ENCODE measurements around the gene HDAC9. TPM values are rescaled to one million over a fixed set of nuclear protein-coding genes. Genes with fewer than 3 reads are reported as not detected.

The HDAC9 gene
- total RNA-seq, 2 experiments from 2014 or later: not detected

GRCh38 chr7:18995270-18995671 lies 499.7 kb downstream of the HDAC9 start:
- no peak for DNase-seq
- Mint-ChIP-seq H3K9me3 (no peaks in the 10 kb centered on the region), H3K36me3 (ENCODE audit: low read depth) (no peaks in the 10 kb centered on the region), H3K27ac (no peak overlapping the region), H3K4me3 (no peak overlapping the region), H3K4me1 (ENCODE audit: low read depth) (no peaks in the 10 kb centered on the region), H3K27me3 (ENCODE audit: low read depth) (no peaks in the 10 kb centered on the region)
- CTCF ChIA-PET: no interaction called here
- intact Hi-C loops (cut with micrococcal nuclease): no loop called here

- H3K4me3 Mint-ChIP-seq: no peak overlapping the region
- CTCF ChIA-PET: no interaction called here
These were observed 500.4 kb downstream of the HDAC9 start for GRCh38 chr7:18995811-18996426.

GRCh38 chr7:18996583-18996982 lies 501.0 kb downstream of the HDAC9 start:
- Mint-ChIP-seq H3K27me3 (ENCODE audit: low read depth) (no peaks in the 10 kb centered on the region), H3K4me3 (no peak overlapping the region), H3K36me3 (ENCODE audit: low read depth) (no peaks in the 10 kb centered on the region), H3K4me1 (ENCODE audit: low read depth) (no peaks in the 10 kb centered on the region), H3K9me3 (no peaks in the 10 kb centered on the region), H3K27ac (no peak overlapping the region)
- DNase-seq: no peak
- CTCF ChIA-PET: no interaction called here
- intact Hi-C loops (cut with micrococcal nuclease): no loop called here

More at GRCh38 chr7:18995811-18996426, 500.4 kb downstream of the HDAC9 start:
- no peaks in the 10 kb centered on the region for H3K36me3 Mint-ChIP-seq (ENCODE audit: low read depth)
- no peaks in the 10 kb centered on the region for H3K9me3 Mint-ChIP-seq
- DNase-seq: no peak
- intact Hi-C loops (cut with micrococcal nuclease): no loop called here
- H3K4me1 Mint-ChIP-seq (ENCODE audit: low read depth): no peaks in the 10 kb centered on the region
- no peak overlapping the region for H3K27ac Mint-ChIP-seq
- H3K27me3 Mint-ChIP-seq (ENCODE audit: low read depth): no peaks in the 10 kb centered on the region

- Mint-ChIP-seq H3K4me3 (no peak overlapping the region), H3K27ac (no peak overlapping the region), H3K36me3 (ENCODE audit: low read depth) (no peaks in the 10 kb centered on the region), H3K9me3 (no peaks in the 10 kb centered on the region), H3K4me1 (ENCODE audit: low read depth) (no peaks in the 10 kb centered on the region), H3K27me3 (ENCODE audit: low read depth) (no peaks in the 10 kb centered on the region)
- intact Hi-C loops (cut with micrococcal nuclease): no loop called here
- CTCF ChIA-PET: no interaction called here
- DNase-seq: no peak
These were observed 502.1 kb downstream of the HDAC9 start for GRCh38 chr7:18997477-18998150.

- no peak for DNase-seq
- CTCF ChIA-PET: no interaction called here
- Mint-ChIP-seq H3K4me1 (ENCODE audit: low read depth) (no peaks in the 10 kb centered on the region), H3K27me3 (ENCODE audit: low read depth) (no peaks in the 10 kb centered on the region), H3K36me3 (ENCODE audit: low read depth) (no peaks in the 10 kb centered on the region), H3K9me3 (no peaks in the 10 kb centered on the region), H3K27ac (no peak overlapping the region), H3K4me3 (no peak overlapping the region)
- intact Hi-C loops (cut with micrococcal nuclease): no loop called here
These were observed 504.9 kb downstream of the HDAC9 start for GRCh38 chr7:19000410-19000809.

GRCh38 chr7:19001854-19002253 lies 506.3 kb downstream of the HDAC9 start:
- Mint-ChIP-seq H3K4me3 (no peak overlapping the region), H3K4me1 (ENCODE audit: low read depth) (no peaks in the 10 kb centered on the region), H3K27me3 (ENCODE audit: low read depth) (no peaks in the 10 kb centered on the region), H3K27ac (no peak overlapping the region), H3K36me3 (ENCODE audit: low read depth) (no peaks in the 10 kb centered on the region), H3K9me3 (no peaks in the 10 kb centered on the region)
- no peak for DNase-seq
- intact Hi-C loops (cut with micrococcal nuclease): no loop called here
- CTCF ChIA-PET: no interaction called here

GRCh38 chr7:19009241-19009935 lies 513.8 kb downstream of the HDAC9 start:
- H3K27me3 Mint-ChIP-seq (ENCODE audit: low read depth): no peaks in the 10 kb centered on the region
- H3K4me3 Mint-ChIP-seq: no peak overlapping the region
- no peaks in the 10 kb centered on the region for H3K36me3 Mint-ChIP-seq (ENCODE audit: low read depth)
- H3K9me3 Mint-ChIP-seq: peaks cover 4% of the 10 kb centered on the region
- CTCF ChIA-PET: no interaction called here
- H3K4me1 Mint-ChIP-seq (ENCODE audit: low read depth): no peaks in the 10 kb centered on the region
- H3K27ac Mint-ChIP-seq: no peak overlapping the region
- DNase-seq: no peak
- intact Hi-C loops (cut with micrococcal nuclease): no loop called here

GRCh38 chr7:19009936-19010280 lies 514.4 kb downstream of the HDAC9 start:
- no peaks in the 10 kb centered on the region for H3K4me1 Mint-ChIP-seq (ENCODE audit: low read depth)
- intact Hi-C loops (cut with micrococcal nuclease): no loop called here
- H3K4me3 Mint-ChIP-seq: no peak overlapping the region
- CTCF ChIA-PET: no interaction called here
- no peaks in the 10 kb centered on the region for H3K36me3 Mint-ChIP-seq (ENCODE audit: low read depth)
- H3K9me3 Mint-ChIP-seq: peaks cover 4% of the 10 kb centered on the region
- H3K27me3 Mint-ChIP-seq (ENCODE audit: low read depth): no peaks in the 10 kb centered on the region
- no peak for DNase-seq
- no peak overlapping the region for H3K27ac Mint-ChIP-seq

- DNase-seq: no peak
- Mint-ChIP-seq H3K9me3 (peaks cover 9% of the 10 kb centered on the region), H3K27me3 (ENCODE audit: low read depth) (no peaks in the 10 kb centered on the region), H3K36me3 (ENCODE audit: low read depth) (no peaks in the 10 kb centered on the region), H3K27ac (no peak overlapping the region), H3K4me1 (ENCODE audit: low read depth) (no peaks in the 10 kb centered on the region), H3K4me3 (no peak overlapping the region)
- CTCF ChIA-PET: no interaction called here
- intact Hi-C loops (cut with micrococcal nuclease): no loop called here
These were observed 515.7 kb downstream of the HDAC9 start for GRCh38 chr7:19011212-19011611.

GRCh38 chr7:19015098-19015497 lies 519.5 kb downstream of the HDAC9 start:
- Mint-ChIP-seq H3K27me3 (ENCODE audit: low read depth) (no peaks in the 10 kb centered on the region), H3K4me1 (ENCODE audit: low read depth) (no peaks in the 10 kb centered on the region), H3K36me3 (ENCODE audit: low read depth) (no peaks in the 10 kb centered on the region), H3K27ac (no peak overlapping the region), H3K9me3 (peaks cover 19% of the 10 kb centered on the region), H3K4me3 (no peak overlapping the region)
- intact Hi-C loops (cut with micrococcal nuclease): no loop called here
- CTCF ChIA-PET: no interaction called here
- DNase-seq: no peak

GRCh38 chr7:19016140-19016539 lies 520.6 kb downstream of the HDAC9 start:
- Mint-ChIP-seq H3K9me3 (peaks cover 19% of the 10 kb centered on the region), H3K27me3 (ENCODE audit: low read depth) (no peaks in the 10 kb centered on the region), H3K27ac (no peak overlapping the region), H3K4me1 (ENCODE audit: low read depth) (no peaks in the 10 kb centered on the region), H3K4me3 (no peak overlapping the region), H3K36me3 (ENCODE audit: low read depth) (no peaks in the 10 kb centered on the region)
- intact Hi-C loops (cut with micrococcal nuclease): no loop called here
- CTCF ChIA-PET: interaction anchor here (0.5 kb wide), 1 partner anchor 219 kb away, joined by 3 read pairs; no protein-coding TSS in a partner anchor
- DNase-seq: no peak

- H3K9me3 Mint-ChIP-seq: peaks cover 17% of the 10 kb centered on the region
- no peak overlapping the region for H3K27ac Mint-ChIP-seq
- H3K4me3 Mint-ChIP-seq: no peak overlapping the region
- CTCF ChIA-PET: no interaction called here
- DNase-seq: no peak
- H3K27me3 Mint-ChIP-seq (ENCODE audit: low read depth): no peaks in the 10 kb centered on the region
- H3K36me3 Mint-ChIP-seq (ENCODE audit: low read depth): no peaks in the 10 kb centered on the region
- intact Hi-C loops (cut with micrococcal nuclease): no loop called here
- no peaks in the 10 kb centered on the region for H3K4me1 Mint-ChIP-seq (ENCODE audit: low read depth)
These were observed 521.8 kb downstream of the HDAC9 start for GRCh38 chr7:19017374-19017773.

- Mint-ChIP-seq H3K9me3 (peaks cover 20% of the 10 kb centered on the region), H3K27ac (no peak overlapping the region), H3K4me3 (no peak overlapping the region), H3K36me3 (ENCODE audit: low read depth) (no peaks in the 10 kb centered on the region), H3K27me3 (ENCODE audit: low read depth) (no peaks in the 10 kb centered on the region), H3K4me1 (ENCODE audit: low read depth) (no peaks in the 10 kb centered on the region)
- no peak for DNase-seq
- intact Hi-C loops (cut with micrococcal nuclease): no loop called here
- CTCF ChIA-PET: no interaction called here
These were observed 524.5 kb downstream of the HDAC9 start for GRCh38 chr7:19020062-19020461.
